GM18873 (cell line): ENCODE measurements around the gene ZNF729.
"Not testable (repeated sequence)": the region's sequence is repeated elsewhere in the genome, so short reads cannot be mapped to it uniquely, and the experiment has no call there.

Experiments
- ATAC-seq: cut with Tn5 transposase; IDR thresholded peaks from one replicate; pipeline ENCODE4 v1.9.1; 2021; ENCODE audit warnings: mild to moderate bottlenecking, moderate library complexity, moderate number of reproducible peaks; ENCODE audit not compliant: unreplicated experiment, low FRiP score

Gene ZNF729

DNA sequence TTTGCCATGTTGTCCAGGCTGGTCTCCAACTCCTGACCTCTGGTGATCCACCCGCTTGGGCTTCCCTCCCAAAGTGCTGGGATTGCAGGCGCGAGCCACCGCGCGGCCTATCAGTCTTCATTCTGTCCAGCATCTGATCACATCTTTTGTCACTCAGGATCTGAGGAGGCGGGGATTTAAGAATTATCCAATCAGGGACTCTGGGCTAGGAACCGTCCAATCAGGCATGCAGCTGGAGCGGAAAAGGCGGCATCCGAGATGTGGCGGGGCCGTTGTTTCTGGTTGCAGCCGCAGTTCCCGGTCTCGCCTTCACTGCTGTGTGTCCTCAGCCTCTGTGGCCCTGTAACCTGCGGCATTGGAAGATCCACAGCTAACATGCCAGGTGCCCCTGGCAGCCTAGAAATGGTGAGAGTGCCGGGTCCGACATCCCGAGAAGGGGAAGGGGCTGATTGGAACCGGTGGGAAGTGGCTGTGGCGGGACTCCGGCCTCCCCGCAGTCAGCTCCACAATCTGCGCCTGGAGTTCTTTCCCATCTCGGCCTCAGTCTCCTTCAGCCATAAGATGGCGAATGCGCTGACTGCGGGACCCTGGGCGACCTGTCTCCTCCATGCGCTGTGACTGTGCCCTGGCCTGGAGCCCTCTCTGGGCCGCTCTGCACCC lies at the start of gene ZNF729:
Gene ZNF729, plus strand, starts transcription at position 291 of the 660 bp plus-strand sequence. Its CDS starts 85 bp downstream, at position 376.
- ATAC-seq: no peak

DNA sequence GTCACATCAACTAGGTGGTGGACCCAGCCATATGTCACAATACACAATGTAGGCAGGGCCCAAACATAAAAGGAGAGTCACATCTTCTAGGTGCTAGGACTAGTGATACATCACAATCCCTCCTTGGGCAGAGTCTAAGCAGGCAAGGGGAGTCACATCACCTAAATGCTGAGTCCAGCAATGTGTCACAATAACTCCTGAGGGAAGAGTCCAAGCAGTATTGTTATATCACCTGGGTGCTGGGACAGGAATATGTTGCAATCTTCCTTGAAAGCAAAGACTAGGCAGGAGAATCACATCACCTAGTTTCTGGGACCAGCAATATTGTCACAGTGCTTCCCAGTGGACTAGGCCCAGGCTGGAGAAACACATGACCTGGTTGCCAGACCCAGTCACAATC lies 29.4 kb upstream of the ZNF729 start:
- ATAC-seq: no peak

DNA sequence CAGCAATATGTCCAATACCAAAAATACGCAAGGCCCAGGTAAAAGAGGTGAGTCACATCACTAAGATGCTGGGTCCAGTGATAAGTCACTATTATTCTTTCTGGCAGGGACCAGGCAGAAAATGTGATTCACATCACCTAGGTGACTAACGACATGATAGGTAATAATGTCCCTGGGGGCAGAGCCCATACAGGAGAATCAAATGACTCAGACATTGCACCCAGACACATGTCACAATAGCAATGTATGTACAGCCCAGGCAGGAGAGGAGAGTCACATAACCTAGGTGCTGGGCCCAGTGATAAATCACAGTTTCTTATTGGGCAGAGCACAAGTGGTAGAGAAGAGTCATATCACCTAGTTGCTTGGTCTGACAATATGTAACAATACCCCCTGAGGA lies 28.9 kb upstream of the ZNF729 start:
- ATAC-seq: no peak

GRCh38 chr19:22257916-22258315 lies 28.3 kb upstream of the ZNF729 start:
- no peak for ATAC-seq

DNA sequence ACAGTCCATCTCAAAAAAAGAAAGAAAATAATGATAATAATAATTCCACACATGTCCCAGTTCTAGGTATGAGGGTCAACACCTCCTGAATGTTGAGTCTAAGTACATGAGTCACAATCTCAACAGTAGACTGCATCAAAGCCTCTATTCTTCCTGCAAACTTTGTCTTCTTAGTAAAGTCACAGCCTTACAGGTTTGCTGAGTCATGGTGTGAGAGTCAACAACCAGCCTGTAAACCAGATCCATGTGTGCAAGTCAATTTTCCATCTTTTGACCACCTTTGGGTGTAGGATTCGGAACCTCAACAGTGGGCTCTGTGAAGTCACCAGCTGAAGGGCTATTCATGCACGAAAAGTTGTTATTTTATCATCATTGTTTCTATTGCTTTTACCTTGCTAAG lies 25.7 kb upstream of the ZNF729 start:
- ATAC-seq: no peak

DNA sequence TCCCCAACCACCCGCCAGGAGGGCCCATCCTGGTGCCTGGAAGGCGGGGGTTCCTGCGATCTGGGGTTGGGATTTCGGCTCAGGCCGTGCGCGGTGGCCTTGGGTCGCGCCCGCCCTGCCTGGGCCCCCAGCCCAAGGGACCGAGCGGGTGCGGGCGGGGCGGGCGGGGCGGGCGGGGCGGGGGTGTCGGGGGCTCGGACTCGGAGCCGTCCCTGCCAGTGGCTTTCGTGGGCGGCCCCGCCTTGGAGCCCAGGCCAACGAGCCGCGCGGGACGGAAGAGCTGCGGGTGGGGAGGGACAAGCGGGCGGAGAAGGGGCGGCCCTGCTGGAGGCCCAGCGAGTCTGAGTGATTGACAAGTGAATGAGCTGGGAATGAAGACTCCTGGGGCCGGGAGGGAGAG lies 24.6 kb upstream of the ZNF729 start:
- no peak for ATAC-seq

DNA sequence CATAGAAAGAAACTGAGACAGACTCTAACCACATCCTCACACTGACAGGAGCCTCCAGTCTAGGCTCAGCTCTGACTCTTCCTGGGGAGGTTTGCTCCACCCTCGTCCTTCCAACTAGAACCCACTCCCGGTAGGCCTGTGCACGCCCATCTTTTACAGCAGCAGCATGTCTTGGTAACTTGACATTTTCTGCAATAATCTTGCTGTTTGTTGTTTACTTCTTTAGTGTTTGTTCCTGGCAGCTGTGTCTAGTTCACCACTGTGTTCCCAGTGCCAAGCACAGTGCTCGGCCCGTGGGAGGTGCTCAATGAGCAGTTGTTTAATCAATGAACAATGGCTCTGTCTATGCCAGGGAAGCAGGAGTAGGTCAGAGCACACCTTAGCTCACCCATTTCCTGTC lies 23.1 kb upstream of the ZNF729 start:
- ATAC-seq: no peak

DNA sequence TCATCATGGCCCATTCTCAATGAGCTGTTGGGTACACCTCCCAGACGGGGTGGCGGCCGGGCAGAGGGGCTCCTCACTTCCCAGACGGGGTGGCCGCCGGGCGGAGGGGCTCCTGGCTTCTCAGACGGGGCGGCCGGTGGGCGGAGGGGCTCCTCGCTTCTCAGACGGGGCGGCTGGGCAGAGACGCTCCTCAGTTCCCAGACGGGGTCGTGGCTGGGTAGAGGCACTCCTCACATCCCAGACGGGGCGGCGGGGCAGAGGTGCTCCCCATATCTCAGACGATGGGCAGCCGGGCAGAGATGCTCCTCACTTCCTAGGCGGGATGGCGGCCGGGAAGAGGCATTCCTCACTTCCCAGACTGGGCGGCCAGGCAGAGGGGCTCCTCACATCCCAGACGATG lies 35.3 kb downstream of the ZNF729 start:
- not testable (repeated sequence) for ATAC-seq

DNA sequence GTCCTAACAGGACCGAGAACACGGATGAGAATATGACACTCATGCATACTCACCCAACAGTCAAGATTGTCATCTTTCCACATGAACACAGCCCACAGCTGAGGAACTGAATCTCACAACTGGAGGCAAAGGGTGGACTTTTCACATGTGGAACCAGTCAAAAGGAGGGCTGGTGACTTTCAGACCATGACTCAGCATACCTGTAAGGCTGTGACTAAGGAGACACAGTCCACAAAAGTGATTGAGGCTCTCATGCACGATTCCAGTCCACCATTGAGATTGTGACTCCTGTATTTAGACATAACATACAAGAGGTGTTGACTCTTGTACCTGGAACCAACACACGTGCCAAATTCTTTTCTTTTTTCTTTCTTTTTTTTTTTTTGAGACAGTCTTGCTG lies 40.0 kb downstream of the ZNF729 start:
- no peak for ATAC-seq

GRCh38 chr19:22327321-22327720 lies 41.1 kb downstream of the ZNF729 start:
- ATAC-seq: no peak

DNA sequence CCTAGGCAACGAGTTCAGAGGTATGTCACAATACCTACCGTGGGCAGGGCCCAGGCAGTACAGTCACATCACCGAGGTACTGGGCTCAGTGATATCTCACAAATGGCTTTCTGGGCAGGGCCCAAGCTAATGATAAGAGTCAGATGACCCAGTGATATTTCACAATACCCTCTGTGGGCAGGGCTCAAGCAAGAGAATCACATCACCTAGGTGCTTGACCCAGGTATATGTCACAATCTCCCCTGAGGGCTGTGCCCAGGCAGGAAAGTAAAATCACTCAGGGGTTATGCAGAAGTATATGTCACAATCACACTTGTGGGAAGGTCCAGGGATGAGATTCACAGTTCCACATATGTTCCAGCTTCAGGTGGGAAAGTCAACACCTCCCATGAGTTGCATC lies 45.3 kb downstream of the ZNF729 start:
- ATAC-seq: no peak

GRCh38 chr19:22332924-22333323 lies 46.7 kb downstream of the ZNF729 start:
- no peak for ATAC-seq

- no peak for ATAC-seq
Measured at GRCh38 chr19:22335716-22336115, 49.5 kb downstream of the ZNF729 start.

DNA sequence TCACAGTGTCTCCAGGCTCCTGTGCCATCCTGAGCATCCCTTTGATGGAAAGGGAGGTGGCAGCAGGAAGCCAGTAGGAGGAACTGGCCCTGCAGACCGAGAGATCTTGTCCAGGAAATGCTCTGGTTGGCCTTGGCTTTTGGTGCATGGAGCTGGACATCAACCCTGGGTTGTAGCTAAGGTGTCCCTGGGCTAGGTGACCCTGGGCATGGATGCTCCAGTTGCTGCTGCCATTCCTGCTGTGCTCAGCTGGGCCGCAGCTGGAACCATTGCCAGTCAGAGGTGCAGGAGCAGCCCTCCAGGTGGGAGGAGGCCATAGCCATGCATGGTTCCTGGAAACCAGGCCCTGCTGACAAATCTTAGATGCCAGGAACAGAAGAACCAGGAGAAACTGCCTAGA lies 68.4 kb downstream of the ZNF729 start:
- no peak for ATAC-seq
